ENCODE measurements around the gene ADAMTS18.

ADAMTS18 gene

GRCh38 chr16:77433146-77433545 is 1.7 kb downstream of the ADAMTS18 start:
- Histone ChIP-seq H3K79me2 (no peaks in the 10 kb centered on the region), H3K27ac (no peak overlapping the region), H3K36me3 (ENCODE audit: control insufficient read depth, insufficient read depth, low read length) (no peaks in the 10 kb centered on the region), H3K27me3 (ENCODE audit: control insufficient read depth, insufficient read depth, low read length) (no peaks in the 10 kb centered on the region), H3K4me2 (ENCODE audit: low read length) (peak overlapping the region; percentile 80), H3K4me3 (ENCODE audit: low read depth, low read length) (peak overlapping the region; percentile 69), H3K9ac (no peak overlapping the region), H3K4me1 (no peaks in the 10 kb centered on the region), H3K9me3 (ENCODE audit: control insufficient read depth, low read length) (no peaks in the 10 kb centered on the region), H2AFZ (no peak overlapping the region)
- TF ChIP-seq CTCF (IDR thresholded peaks at IDR 0.05) = no peak

DNA sequence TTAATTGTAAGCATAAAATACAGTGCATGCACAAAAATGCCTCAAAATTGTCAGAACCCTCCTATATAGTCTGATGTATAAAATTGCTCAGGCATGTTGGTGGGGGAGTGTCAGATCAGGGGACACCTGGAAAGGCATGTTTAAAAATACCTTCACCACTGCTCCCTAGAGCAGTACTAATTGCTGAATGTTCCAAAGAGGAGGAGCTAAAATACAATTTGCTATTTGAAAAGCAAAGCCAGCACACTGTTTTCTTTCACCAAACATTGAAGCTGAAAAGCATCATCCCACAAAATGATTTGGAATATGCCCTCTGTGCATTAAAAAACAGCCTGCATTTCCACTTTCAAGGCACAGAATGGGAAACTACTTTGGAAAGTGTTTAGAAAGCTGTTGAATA is 2.6 kb downstream of the ADAMTS18 start:
- Histone ChIP-seq H3K9me3 (ENCODE audit: control insufficient read depth, low read length) (no peaks in the 10 kb centered on the region), H3K9ac (no peak overlapping the region), H3K27me3 (ENCODE audit: control insufficient read depth, insufficient read depth, low read length) (no peaks in the 10 kb centered on the region), H2AFZ (no peak overlapping the region), H3K79me2 (no peaks in the 10 kb centered on the region), H3K4me3 (ENCODE audit: low read depth, low read length) (peak overlapping the region; percentile 69), H3K4me1 (no peaks in the 10 kb centered on the region), H3K27ac (no peak overlapping the region), H3K36me3 (ENCODE audit: control insufficient read depth, insufficient read depth, low read length) (no peaks in the 10 kb centered on the region), H3K4me2 (ENCODE audit: low read length) (peak overlapping the region; percentile 80)
- no peak for TF ChIP-seq CTCF (IDR thresholded peaks at IDR 0.05)

DNA sequence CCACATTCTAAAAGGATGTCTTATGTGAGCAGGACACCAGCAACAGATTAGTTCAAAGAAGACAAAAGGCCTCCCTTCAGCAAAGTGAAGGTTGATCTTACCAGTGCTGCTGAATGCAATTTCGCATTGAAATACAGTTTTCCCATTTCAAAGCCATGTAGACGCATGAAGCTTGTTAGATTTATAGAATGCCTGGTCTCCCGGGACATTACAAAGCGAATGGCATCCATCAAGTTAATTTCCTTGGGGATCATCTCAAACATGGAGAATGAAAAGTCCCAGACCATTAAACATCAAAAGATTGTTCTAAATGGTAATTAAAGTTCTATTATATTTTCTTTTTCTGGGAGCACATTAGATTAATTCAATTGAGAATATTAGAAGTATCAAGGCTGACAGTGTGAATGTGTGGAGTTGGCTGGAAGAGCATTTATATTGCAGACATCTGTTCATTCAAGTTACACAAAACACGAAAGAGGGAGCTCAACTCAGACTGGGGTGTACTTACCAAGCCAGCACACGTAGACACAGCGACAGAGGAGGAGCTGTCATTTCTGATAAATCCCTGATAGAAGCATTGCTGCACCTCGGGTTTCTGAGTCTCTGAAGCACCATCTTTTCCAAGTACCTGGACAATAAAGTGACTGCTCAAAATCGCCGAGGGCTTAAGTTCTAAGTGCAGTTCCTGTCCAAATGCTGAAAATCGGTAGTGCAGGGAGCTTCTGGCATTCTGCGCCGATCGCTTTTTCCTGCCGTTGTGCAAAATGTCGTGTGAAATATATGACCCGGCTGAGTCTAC is 3.8 kb downstream of the ADAMTS18 start:
- Histone ChIP-seq H3K9ac (no peak overlapping the region), H3K4me2 (ENCODE audit: low read length) (peak overlapping the region; percentile 45), H3K36me3 (ENCODE audit: control insufficient read depth, insufficient read depth, low read length) (no peaks in the 10 kb centered on the region), H3K4me1 (no peaks in the 10 kb centered on the region), H3K4me3 (ENCODE audit: low read depth, low read length) (no peak overlapping the region), H3K9me3 (ENCODE audit: control insufficient read depth, low read length) (no peaks in the 10 kb centered on the region), H3K79me2 (no peaks in the 10 kb centered on the region), H3K27ac (no peak overlapping the region), H2AFZ (no peak overlapping the region), H3K27me3 (ENCODE audit: control insufficient read depth, insufficient read depth, low read length) (no peaks in the 10 kb centered on the region)
- no peak for TF ChIP-seq CTCF (IDR thresholded peaks at IDR 0.05)

DNA sequence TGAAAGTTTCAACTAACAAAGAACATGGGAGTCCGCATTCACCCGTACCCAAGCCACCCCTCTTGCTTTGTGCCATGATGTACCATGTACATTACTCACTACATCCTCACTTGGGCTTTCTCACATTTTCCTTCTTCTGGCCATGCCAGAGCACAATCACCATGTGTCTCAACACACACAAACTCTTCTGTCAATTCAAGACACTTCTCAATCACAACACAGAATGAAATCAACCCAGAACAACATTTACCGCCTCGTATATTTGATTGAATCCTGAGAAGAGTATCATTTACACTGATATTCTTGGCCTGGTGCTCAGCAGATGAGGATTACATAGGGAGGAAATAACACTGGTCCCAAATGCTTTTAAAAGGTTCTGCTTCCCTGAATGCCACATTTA is 4.5 kb downstream of the ADAMTS18 start:
- Histone ChIP-seq H3K4me1 (no peaks in the 10 kb centered on the region), H3K79me2 (no peaks in the 10 kb centered on the region), H3K4me2 (ENCODE audit: low read length) (peak overlapping the region; percentile 45), H3K9me3 (ENCODE audit: control insufficient read depth, low read length) (no peaks in the 10 kb centered on the region), H2AFZ (no peak overlapping the region), H3K9ac (no peak overlapping the region), H3K4me3 (ENCODE audit: low read depth, low read length) (peak overlapping the region; percentile 23), H3K27me3 (ENCODE audit: control insufficient read depth, insufficient read depth, low read length) (no peaks in the 10 kb centered on the region), H3K36me3 (ENCODE audit: control insufficient read depth, insufficient read depth, low read length) (no peaks in the 10 kb centered on the region), H3K27ac (no peak overlapping the region)
- no peak for TF ChIP-seq CTCF (IDR thresholded peaks at IDR 0.05)
